GM21390 (cell line): Measurements from ENCODE around the gene LRIG1.

ENCODE experiments used
- ATAC-seq: cut with Tn5 transposase; IDR thresholded peaks from one replicate; pipeline ENCODE4 v1.9.1; 2021; ENCODE audit not compliant: unreplicated experiment

The LRIG1 gene

GRCh38 chr3:66470956-66471686 lies 29.7 kb downstream of the LRIG1 start:
- no peak for ATAC-seq

GRCh38 chr3:66470285-66470684 lies 30.5 kb downstream of the LRIG1 start:
- no peak for ATAC-seq

GRCh38 chr3:66469220-66469640 lies 31.6 kb downstream of the LRIG1 start:
- ATAC-seq = peak; percentile 57

DNA sequence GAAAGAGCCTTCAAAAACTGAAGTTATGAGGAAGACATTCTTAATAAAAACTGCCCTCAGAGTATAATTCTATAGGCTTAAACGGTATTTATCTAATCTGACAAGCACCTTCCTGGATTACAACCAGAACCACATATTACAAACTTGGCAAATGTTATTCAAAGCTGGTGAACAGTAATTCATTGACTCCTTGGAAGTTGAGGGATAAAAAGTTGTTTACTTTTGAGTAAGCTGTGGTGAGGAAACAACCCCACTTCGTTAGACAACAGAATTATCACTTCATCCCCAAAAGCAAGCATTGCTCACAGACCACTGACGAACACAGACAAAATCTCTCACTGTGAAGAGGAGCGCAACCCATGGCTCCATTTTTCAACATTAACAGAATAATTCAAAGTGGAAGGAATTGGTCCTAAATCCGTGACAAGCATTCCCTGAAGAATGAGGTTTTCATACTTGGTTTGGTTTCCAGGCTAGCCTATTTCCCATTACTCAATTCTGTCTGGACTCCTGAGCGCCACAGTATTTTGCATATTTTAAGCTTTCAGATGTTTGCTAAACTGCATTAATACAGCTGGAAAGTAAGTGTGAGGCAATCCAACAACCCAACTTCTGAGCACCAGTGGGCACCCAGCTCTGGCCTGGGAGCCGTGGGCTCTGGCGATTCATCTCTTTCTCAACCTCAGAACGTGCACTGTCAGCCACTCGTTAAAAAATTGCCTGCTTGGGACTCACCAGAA lies 32.7 kb downstream of the LRIG1 start:
- ATAC-seq = no peak

DNA sequence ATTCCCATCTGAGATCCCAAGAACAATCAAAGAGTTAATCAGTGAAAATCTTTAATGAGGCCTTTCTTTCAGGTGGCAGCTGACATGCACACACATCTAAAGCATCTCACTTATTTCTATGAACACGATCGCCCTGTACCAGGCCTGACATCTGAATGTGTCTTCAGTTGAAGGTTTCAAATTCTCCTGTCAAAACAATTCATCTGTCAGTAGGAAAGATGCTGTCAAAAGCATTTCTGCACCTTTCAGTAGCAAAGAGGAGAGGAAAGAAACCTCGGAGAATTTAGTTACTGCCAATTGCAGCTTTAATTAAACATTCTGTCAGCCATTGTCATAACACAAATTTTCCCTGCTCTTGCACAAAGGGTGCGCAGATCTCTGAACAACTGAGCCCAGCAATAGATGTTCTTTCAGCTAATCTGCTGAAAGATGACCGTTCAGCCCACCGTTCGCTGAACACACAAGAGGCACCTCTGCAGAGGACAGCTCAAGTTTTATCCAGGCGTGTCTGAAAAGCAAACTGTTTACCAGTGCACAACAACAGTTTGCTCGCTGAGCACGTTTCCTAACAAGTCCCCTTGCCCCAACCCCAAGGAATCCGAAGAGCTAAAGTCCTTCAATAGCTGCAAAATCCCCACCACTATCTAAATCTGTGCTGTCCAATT lies 34.1 kb downstream of the LRIG1 start:
- ATAC-seq = no peak

- ATAC-seq = no peak
These were observed 35.2 kb downstream of the LRIG1 start for GRCh38 chr3:66465587-66465986.

- ATAC-seq = no peak
These were observed 35.8 kb downstream of the LRIG1 start for GRCh38 chr3:66465034-66465433.

DNA sequence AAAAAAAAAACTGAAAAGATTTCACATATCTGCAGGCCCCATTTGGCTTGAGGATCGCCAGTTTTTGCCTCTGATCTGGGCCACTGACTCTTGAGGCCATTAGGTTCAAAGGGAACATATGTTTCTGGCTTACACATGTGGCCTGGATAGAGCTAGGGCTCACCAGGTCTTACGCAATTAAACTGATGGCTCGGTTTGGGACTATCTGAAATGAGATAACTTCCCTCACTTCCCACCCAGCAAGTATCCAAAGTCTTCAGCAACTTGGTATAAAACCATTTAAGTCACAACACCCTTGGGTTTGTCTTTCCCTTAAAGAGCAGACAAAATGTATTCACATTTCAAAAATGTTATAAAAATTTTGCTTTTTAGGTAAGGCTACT lies 36.3 kb downstream of the LRIG1 start:
- no peak for ATAC-seq

GRCh38 chr3:66463730-66464511 lies 36.9 kb downstream of the LRIG1 start:
- no peak for ATAC-seq

DNA sequence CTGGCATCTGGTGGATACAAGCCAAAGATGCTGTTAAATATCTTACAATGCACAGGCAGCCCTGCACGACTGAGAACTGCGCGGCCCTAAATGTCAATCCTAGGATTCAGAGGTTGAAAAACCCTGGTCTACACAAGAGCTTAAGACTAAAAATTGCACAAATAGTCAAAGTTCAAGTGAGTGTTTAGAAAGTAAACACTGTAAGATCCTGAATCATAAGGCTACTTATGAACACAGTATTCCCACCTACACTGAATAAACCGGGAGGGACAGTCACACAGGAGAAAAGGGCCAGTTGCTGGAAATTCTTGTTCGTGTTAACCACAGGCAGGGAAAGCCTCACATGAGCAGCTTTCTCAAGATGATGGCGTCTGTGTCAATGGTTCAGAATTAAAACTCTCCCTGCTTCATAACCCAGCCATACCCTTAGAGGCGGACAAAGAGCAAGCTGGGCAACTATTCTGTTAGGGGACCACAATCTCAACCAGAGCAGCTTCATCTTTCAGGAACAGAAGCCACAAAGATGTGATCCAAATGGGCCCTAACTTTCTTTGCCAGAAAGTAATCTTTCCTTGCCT lies 37.7 kb downstream of the LRIG1 start:
- ATAC-seq = no peak

GRCh38 chr3:66457252-66457651 lies 43.6 kb downstream of the LRIG1 start:
- ATAC-seq = no peak

DNA sequence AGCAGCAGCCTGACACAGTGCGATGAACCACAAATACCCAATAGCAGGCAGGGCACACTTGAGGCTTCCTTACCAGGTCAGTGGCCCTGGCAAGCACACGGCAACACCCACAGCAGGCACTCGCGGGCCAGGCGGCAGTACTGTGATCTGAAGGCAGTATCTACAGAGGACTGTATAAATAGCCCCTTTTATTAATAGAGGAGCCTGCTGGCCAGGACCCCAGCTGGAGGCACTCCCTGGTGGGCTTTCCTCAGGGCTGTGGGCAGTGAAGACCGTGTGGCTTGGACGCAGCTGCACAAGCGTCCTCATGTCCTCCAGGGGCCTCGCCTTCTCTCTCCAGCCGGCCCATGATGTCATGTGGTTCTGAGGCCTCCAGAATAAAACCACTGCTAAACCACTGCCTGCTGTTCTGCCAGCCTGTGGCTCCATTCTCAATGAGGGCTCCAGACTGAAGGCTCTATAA lies 44.1 kb downstream of the LRIG1 start:
- ATAC-seq = no peak

DNA sequence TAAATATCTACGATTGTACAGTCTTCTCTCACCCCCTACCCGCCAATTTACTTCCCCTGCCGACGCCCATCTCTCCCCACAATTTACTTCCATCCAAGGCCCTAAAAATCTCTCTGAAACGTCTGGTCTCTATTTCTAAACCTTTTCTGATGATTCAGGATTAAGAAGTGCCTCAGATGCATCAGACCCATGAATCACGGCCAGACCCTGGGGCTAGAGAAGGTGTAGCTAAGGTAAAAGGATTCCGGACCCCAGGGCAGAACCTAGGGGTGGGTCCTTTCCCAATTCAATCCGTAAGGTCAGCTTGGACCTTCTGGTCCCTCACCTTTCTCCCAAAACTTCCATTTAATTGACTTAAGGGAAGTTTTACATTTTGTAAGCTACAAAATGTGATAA lies 46.4 kb downstream of the LRIG1 start:
- no peak for ATAC-seq

DNA sequence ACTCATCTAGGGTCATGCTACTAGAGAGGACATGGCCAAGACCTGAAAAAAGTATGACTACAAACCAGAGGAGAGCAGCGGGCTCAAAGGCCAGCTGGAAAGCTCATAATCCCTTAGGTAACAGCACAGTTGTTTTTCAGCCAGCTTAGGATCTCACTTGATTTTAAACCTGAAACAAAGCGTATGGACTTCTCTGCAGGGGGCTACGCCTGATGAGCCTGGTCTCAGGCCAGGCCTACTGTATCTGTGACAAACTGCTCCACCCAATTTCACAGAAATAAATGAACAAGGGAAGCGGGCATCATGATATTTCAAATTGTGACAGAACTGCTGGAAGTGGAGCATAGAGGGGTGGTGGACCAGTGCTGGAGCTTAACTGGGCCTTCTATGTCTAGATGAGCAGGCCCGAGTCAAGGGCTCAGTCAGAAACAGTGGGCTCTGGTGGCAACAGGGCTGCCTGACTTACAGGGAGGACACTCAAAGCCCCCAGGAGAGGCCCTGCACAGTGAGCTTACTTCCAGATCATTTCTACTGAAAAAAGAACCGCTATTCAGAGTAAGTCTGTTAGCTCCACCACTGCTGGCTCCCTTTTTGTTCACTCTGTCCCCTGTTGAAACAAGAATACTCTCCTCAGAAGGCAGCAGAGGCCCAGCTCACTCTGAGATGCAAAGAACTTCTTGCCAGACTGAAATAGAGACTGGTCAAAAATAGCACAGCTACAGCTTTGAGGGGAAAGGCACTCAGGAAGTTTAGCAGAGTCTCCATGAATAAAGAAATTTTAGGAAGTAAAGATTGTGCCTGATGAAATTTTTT lies 47.0 kb downstream of the LRIG1 start:
- ATAC-seq = no peak

- ATAC-seq = no peak
These were observed 48.4 kb downstream of the LRIG1 start for GRCh38 chr3:66452303-66453011.

DNA sequence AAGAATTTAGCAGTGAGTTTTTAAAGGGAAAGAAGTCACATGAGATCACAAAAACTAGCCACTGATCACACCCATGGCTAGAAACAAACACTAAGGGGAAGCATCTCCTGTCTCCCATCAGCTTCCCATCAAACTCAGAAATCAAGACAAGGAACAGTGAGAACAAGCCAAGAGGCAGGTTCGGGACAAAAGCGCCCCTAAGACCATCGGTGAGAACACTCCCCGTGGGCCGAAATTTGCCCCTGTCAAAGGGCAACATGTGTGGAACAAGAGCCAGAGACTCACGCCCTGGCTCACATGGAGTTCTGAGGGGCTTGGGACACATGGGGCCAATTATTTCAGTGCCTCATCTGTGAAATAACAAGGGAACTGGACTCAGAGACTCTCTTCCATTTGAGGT lies 49.1 kb downstream of the LRIG1 start:
- no peak for ATAC-seq

DNA sequence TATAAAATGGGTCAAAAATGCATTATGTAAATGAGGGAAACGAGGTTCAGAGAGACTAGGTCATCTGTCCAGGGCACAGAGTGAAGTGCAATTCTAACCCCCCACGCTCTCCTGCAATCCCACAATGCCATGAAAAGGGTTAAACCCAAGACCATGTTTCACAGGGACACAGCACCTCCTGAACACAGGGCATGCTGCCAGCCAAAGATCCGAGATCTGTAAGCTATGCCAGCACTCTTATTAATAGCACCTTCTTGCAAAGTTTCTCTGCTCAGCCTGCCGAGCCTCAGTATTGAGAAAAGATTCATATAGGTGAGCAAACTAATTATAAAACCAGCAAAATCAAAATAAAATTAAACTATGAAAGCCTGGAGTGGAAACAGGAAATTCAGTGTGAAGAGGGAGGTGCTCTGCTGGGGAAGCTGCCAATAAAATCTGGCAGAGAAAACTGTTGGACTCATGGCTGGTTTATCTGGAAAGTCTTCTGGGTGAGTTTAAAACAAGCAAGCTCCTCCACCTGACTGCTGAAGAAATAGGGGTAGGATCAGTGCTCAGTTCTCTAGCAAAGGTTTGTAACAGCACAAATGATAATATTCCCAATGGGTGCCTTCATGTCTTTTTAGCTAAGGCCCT lies 50.3 kb downstream of the LRIG1 start:
- ATAC-seq = no peak

- peak; percentile 77 for ATAC-seq
These were observed 51.3 kb downstream of the LRIG1 start for GRCh38 chr3:66449411-66449974.
